ENCODE results near the gene PARD3B.

The PARD3B gene

DNA sequence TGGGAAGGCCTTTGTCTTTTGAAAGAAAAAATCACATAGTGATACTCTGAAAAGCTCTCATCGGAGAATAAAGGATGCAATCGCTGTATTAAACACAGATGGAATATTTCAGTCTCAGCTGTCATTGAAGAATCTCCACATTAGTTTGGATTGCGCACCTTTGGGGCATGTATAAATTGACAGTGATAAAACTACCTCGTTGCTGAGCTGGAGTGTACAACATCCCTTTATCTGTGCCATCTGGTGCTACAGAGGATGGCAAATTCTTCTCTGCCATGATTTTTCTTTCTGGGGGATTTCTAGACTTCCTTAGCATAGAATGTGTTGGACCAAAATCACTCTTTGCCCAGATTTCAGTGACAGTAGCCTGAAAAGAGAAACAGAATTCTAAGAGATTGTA lies 185.3 kb downstream of the PARD3B start:
- intact Hi-C loops (cut with micrococcal nuclease): no loop called here
- no peaks in the 10 kb centered on the region for H3K4me1 Mint-ChIP-seq (ENCODE audit: low read depth)

DNA sequence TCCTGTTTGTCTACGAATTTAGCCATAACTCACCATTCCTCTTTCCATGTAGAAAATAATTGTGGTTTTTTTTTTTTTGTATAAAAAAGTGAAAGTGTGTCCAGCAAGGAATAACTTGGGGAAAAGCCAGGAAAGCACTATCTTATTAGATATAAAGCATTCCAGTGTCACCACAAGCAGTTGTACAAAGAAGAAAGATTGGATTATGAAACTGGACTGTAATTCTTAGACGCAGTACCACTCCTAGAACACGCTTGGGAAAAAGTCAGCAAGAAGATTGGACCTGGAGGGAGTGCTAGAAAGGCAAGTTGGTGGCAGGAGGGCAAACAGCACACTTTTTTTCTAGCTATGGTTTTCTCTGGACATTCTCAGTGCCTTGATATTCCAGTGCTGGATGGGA lies 186.7 kb downstream of the PARD3B start:
- Mint-ChIP-seq H3K27ac (no peak overlapping the region), H3K27me3 (no peaks in the 10 kb centered on the region), H3K4me1 (ENCODE audit: low read depth) (no peaks in the 10 kb centered on the region), H3K9me3 (peaks cover 5% of the 10 kb centered on the region), H3K36me3 (ENCODE audit: low read depth) (no peaks in the 10 kb centered on the region), H3K4me3 (no peak overlapping the region)
- intact Hi-C loops (cut with micrococcal nuclease): no loop called here

More for the DNA sequence above, 185.3 kb downstream of the PARD3B start:
- no peaks in the 10 kb centered on the region for H3K27me3 Mint-ChIP-seq
- no peak overlapping the region for H3K4me3 Mint-ChIP-seq
- H3K9me3 Mint-ChIP-seq: peaks cover 9% of the 10 kb centered on the region
- H3K27ac Mint-ChIP-seq: no peak overlapping the region
- H3K36me3 Mint-ChIP-seq (ENCODE audit: low read depth): no peaks in the 10 kb centered on the region

DNA sequence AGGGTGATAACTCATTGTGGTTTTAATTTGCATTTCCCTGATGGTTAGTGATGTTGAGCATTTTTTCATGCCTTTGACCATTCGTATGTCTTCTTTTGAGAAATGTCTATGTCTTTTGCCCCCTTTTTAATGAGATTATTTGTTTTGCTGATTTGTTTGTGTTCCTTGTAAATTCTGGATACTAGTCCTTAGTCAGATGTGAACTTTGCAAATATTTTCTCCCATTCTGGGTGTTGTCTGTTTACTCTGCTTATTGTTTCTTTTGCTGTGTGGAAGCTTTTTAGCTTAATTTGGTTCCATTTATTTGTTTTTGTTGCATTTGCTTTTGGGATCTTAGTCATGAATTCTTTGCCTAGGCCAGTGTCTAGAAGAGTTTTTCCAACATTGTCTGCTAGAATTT lies 192.0 kb downstream of the PARD3B start:
- Mint-ChIP-seq H3K27me3 (no peaks in the 10 kb centered on the region), H3K4me1 (ENCODE audit: low read depth) (no peaks in the 10 kb centered on the region), H3K9me3 (no peaks in the 10 kb centered on the region), H3K36me3 (ENCODE audit: low read depth) (no peaks in the 10 kb centered on the region), H3K27ac (no peak overlapping the region), H3K4me3 (no peak overlapping the region)
- intact Hi-C loops (cut with micrococcal nuclease): no loop called here

DNA sequence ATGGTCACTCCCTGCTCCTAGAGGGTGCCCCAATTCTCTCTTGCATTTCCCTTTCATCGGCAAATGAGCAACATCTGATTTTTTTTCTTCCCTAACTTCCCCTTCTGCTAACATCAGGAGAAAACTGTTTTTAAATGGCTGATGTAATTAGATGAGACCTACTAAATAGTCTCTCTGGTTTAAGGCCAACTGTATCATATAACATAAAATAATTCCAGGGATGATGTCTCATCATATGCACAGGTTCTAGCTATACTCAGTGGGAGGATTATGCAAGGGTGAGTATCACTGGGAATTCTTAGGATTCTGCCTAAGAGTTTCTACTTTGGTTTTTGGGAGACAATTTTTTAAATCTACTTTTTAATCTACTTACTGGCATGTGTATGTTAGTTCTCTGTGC lies 193.4 kb downstream of the PARD3B start:
- H3K27ac Mint-ChIP-seq: no peak overlapping the region
- no peaks in the 10 kb centered on the region for H3K27me3 Mint-ChIP-seq
- no peaks in the 10 kb centered on the region for H3K36me3 Mint-ChIP-seq (ENCODE audit: low read depth)
- no peak overlapping the region for H3K4me3 Mint-ChIP-seq
- no peaks in the 10 kb centered on the region for H3K9me3 Mint-ChIP-seq
- H3K4me1 Mint-ChIP-seq (ENCODE audit: low read depth): no peaks in the 10 kb centered on the region
- intact Hi-C loops (cut with micrococcal nuclease): no loop called here

DNA sequence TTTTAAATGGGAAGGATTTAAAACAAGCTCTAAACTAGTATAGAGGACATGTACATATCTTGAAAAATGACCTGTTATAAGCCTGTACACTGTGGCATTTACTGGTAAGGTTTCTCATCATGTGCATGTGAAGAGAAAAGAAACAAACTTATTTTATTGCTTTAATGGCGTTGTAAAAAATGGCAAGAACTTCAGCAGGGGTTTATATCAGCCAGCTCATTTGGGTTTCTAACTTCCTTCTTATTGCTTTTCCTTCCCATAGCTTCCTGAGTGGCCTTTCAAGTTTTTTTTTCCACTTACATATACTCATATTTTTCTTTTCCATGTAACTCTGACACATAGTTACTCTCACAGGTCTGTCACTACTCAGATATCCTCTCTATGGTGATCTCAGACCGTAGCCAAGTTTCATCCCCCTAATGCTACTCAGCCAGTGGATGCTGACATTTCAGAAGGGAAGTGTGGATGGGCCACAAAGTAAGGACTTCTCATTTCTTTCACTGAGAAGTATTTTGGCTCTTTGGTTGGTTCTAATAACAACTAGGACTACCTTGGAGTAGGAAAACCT lies 198.2 kb downstream of the PARD3B start:
- Mint-ChIP-seq H3K4me3 (no peak overlapping the region), H3K9me3 (peaks cover 11% of the 10 kb centered on the region), H3K4me1 (ENCODE audit: low read depth) (no peaks in the 10 kb centered on the region), H3K27me3 (no peaks in the 10 kb centered on the region), H3K27ac (no peak overlapping the region), H3K36me3 (ENCODE audit: low read depth) (no peaks in the 10 kb centered on the region)
- intact Hi-C loops (cut with micrococcal nuclease): no loop called here

DNA sequence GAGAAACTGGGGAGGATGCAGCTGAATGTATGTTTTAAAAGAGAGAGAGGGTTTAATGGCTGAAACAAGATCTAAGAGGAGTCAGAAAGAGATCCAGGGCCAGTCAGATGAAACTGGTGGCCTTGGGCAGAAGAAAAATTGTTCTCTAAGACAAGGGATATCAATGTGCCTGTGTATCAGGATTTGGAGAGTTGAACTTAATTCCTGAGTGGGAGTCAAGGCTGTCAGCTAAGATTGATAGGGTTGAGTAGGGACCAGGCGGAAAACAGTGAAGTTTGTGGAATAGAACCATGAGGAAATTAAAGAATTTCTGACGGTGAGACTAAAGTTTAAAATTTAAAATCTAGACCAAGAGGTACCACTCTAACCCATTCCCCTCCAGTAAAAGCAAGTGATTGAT lies 199.2 kb downstream of the PARD3B start:
- intact Hi-C loops (cut with micrococcal nuclease): no loop called here
- H3K9me3 Mint-ChIP-seq: peaks cover 11% of the 10 kb centered on the region
- no peaks in the 10 kb centered on the region for H3K4me1 Mint-ChIP-seq (ENCODE audit: low read depth)
- H3K36me3 Mint-ChIP-seq (ENCODE audit: low read depth): no peaks in the 10 kb centered on the region
- no peak overlapping the region for H3K4me3 Mint-ChIP-seq
- no peak overlapping the region for H3K27ac Mint-ChIP-seq
- no peaks in the 10 kb centered on the region for H3K27me3 Mint-ChIP-seq

DNA sequence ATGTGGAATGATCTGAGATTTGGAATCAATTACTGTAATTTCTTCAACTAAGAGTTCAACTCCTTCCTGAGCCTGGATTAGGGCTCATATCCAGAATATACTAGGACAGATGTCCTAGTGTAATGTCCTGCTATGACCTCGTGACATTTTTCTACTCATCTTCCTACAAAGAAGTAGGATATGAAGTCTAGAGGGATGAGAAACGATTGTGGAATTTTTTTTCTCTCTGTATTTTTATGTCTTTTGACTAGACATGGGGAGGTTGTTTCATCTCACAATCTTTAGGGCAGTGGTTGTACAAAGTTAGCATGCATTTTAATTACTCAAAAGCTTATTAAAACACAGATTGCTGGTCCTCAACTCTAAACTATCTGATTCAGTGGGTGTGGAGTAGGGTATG lies 203.0 kb downstream of the PARD3B start:
- Mint-ChIP-seq H3K27ac (no peak overlapping the region), H3K9me3 (peaks cover 11% of the 10 kb centered on the region), H3K4me1 (ENCODE audit: low read depth) (no peaks in the 10 kb centered on the region), H3K36me3 (ENCODE audit: low read depth) (no peaks in the 10 kb centered on the region), H3K27me3 (no peaks in the 10 kb centered on the region), H3K4me3 (no peak overlapping the region)
- intact Hi-C loops (cut with micrococcal nuclease): no loop called here

DNA sequence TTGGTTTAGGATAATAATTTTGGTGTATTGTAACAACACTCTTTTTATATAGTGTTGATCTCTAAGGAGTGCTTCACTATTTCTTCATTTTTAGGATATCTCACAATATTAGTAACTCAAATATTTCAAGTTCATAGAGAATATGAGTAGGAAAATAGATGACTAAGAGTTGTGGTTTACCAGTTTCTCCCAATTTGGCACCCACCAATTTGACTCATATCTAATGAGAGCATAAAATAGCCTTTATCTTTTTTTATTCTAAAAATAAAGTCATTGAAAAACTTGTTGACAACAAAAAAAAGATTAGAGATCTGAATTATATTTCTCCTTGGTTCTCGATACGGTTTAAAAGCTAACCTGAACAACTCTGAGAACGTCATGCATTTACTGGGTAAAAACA lies 204.0 kb downstream of the PARD3B start:
- intact Hi-C loops (cut with micrococcal nuclease): no loop called here
- peaks cover 6% of the 10 kb centered on the region for H3K9me3 Mint-ChIP-seq
- no peak overlapping the region for H3K4me3 Mint-ChIP-seq
- no peaks in the 10 kb centered on the region for H3K36me3 Mint-ChIP-seq (ENCODE audit: low read depth)
- H3K27ac Mint-ChIP-seq: no peak overlapping the region
- no peaks in the 10 kb centered on the region for H3K4me1 Mint-ChIP-seq (ENCODE audit: low read depth)
- H3K27me3 Mint-ChIP-seq: no peaks in the 10 kb centered on the region

DNA sequence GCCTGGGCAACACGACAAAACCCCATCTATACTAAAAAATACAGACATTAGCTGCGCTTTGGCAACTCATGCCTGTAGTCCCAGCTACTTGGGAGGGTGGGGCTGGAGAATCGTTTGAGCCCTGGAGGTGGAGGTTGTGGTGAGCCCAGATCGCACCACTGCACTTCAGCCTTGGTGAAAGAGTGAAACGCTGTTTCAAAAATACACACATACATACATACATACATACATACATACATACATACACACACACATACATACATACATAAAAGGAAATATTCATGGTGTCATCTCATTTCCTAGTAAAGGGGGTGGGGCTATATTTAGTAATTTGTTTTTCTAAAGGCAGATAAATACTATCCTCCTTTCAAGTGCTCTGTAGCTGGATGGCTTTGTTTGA lies 205.1 kb downstream of the PARD3B start:
- intact Hi-C loops (cut with micrococcal nuclease): no loop called here
- H3K27me3 Mint-ChIP-seq: no peaks in the 10 kb centered on the region
- no peak overlapping the region for H3K27ac Mint-ChIP-seq
- H3K4me3 Mint-ChIP-seq: no peak overlapping the region
- no peaks in the 10 kb centered on the region for H3K4me1 Mint-ChIP-seq (ENCODE audit: low read depth)
- no peaks in the 10 kb centered on the region for H3K36me3 Mint-ChIP-seq (ENCODE audit: low read depth)
- no peaks in the 10 kb centered on the region for H3K9me3 Mint-ChIP-seq

DNA sequence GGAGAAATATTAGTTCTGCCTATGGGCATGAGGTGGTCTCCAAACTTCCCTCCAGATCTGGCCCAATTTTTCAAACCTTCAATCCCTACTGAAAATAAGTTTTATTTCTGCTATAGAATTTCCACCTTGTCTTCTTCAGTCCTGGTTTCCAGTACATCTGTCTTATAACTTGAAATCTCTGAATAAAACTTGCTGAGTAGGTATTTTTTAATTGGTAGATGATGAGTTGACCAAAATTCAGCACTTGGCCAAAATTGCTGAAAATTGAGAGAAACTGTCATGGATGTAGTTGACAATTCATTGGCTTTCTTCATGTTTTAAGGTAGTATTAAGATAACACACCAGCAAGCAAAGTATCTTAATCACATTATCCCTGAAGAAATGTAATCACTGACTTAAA lies 206.2 kb downstream of the PARD3B start:
- Mint-ChIP-seq H3K4me3 (no peak overlapping the region), H3K27ac (no peak overlapping the region)

DNA sequence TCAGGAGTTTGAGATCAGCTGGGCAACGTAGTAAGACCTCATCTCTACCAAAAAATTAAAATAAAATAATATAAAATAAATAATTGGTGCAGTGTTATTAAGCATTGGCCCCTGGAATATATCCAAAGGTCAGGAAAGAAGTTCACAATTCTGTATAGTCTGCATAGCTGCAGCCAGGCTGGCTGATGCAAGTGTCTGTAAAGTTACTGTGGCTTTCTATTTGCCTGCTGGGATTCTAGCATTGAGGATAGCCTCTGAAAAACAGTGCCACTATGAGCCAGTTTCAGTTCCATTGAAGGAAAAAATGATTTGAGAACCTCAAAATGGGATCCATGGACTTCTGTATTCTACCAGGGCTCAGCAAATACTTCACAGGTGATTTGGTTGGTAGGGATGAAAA lies 208.6 kb downstream of the PARD3B start:
- no peaks in the 10 kb centered on the region for H3K36me3 Mint-ChIP-seq (ENCODE audit: low read depth)
- H3K27ac Mint-ChIP-seq: no peak overlapping the region
- H3K4me3 Mint-ChIP-seq: no peak overlapping the region
- no peaks in the 10 kb centered on the region for H3K4me1 Mint-ChIP-seq (ENCODE audit: low read depth)
- intact Hi-C loops (cut with micrococcal nuclease): no loop called here
- H3K9me3 Mint-ChIP-seq: no peaks in the 10 kb centered on the region
- no peaks in the 10 kb centered on the region for H3K27me3 Mint-ChIP-seq

More for the DNA sequence above, 206.2 kb downstream of the PARD3B start:
- intact Hi-C loops (cut with micrococcal nuclease): no loop called here
- H3K36me3 Mint-ChIP-seq (ENCODE audit: low read depth): no peaks in the 10 kb centered on the region
- no peaks in the 10 kb centered on the region for H3K27me3 Mint-ChIP-seq
- no peaks in the 10 kb centered on the region for H3K9me3 Mint-ChIP-seq
- H3K4me1 Mint-ChIP-seq (ENCODE audit: low read depth): no peaks in the 10 kb centered on the region

DNA sequence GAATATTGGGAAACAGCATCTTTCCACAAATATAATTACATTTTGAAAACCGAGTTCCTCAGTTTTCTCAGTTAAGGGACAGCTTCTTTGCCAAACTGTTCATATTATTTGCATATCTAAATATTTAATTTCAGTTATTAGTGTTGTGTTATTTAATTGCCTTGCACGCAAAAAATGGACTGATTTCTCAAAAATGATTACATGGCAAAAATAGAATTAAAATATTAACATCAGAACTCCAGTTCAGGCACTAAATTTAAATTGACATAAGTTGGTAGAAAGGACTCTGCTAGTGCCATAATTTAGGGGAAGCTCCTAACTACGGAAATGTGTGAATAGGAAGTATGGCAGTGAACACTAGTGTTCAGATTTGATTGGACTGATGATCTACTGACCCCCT lies 209.6 kb downstream of the PARD3B start:
- intact Hi-C loops (cut with micrococcal nuclease): no loop called here
- Mint-ChIP-seq H3K4me3 (no peak overlapping the region), H3K27ac (no peak overlapping the region), H3K9me3 (no peaks in the 10 kb centered on the region), H3K4me1 (ENCODE audit: low read depth) (no peaks in the 10 kb centered on the region), H3K27me3 (no peaks in the 10 kb centered on the region), H3K36me3 (ENCODE audit: low read depth) (no peaks in the 10 kb centered on the region)

DNA sequence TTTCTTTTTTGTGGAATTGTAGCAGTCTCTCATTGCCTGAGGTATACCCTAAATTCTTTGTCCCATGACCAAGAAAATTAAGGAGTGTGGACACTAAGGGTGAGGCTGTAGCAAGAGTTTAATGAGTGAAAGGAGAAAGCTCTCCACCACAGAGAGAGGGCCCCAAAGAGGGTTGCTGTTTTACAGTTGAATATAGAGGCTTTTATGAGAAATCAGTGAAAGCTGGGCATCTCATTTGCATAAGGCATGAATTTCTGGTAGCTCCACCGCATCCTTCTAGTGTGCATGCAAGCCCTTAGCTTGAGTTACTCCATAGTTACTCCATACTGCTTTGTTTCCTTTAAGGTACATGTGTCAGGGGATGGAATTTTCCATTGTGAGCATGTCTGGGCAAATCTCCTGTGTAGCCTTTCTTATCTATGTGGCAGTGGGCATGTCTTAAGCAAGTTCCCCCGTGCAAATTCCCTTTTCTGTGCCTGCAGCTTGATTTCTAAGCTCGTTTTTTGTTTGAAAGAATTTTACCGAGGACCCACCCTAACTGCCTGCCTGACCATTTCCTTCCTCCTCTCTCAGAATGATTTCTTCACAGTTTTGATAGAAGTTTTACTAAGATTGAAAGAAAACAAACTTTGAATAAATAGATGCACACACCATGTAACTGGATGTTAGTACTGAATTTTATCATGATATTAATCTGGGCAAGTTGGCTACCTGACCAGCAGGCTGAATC lies 218.9 kb downstream of the PARD3B start:
- peaks cover 17% of the 10 kb centered on the region for H3K9me3 Mint-ChIP-seq
- no peaks in the 10 kb centered on the region for H3K27me3 Mint-ChIP-seq
- H3K36me3 Mint-ChIP-seq (ENCODE audit: low read depth): no peaks in the 10 kb centered on the region
- intact Hi-C loops (cut with micrococcal nuclease): no loop called here
- H3K27ac Mint-ChIP-seq: no peak overlapping the region
- H3K4me3 Mint-ChIP-seq: no peak overlapping the region
- no peaks in the 10 kb centered on the region for H3K4me1 Mint-ChIP-seq (ENCODE audit: low read depth)

DNA sequence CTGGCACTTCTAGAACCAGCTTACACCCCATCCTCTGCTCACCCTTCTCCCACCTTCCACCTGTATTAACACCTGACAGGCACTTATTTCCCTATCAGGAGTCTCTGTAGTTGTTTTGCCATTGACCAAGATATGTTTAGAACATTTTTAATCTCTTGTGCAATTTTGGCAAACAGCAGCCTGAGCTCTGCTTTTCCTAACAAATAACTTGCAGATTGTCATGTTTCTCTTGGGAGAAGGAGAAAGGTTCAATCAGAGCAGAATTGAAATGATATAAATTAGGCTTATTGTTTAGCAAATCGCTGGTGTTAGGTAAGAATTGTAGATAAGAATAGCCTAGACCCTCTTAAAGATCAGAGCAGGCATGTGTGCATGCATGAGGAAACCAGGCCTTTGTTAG lies 225.5 kb downstream of the PARD3B start:
- H3K27ac Mint-ChIP-seq: no peak overlapping the region
- no peak overlapping the region for H3K4me3 Mint-ChIP-seq
- peaks cover 9% of the 10 kb centered on the region for H3K9me3 Mint-ChIP-seq
- H3K27me3 Mint-ChIP-seq: no peaks in the 10 kb centered on the region
- intact Hi-C loops (cut with micrococcal nuclease): no loop called here
- no peaks in the 10 kb centered on the region for H3K4me1 Mint-ChIP-seq (ENCODE audit: low read depth)
- no peaks in the 10 kb centered on the region for H3K36me3 Mint-ChIP-seq (ENCODE audit: low read depth)

DNA sequence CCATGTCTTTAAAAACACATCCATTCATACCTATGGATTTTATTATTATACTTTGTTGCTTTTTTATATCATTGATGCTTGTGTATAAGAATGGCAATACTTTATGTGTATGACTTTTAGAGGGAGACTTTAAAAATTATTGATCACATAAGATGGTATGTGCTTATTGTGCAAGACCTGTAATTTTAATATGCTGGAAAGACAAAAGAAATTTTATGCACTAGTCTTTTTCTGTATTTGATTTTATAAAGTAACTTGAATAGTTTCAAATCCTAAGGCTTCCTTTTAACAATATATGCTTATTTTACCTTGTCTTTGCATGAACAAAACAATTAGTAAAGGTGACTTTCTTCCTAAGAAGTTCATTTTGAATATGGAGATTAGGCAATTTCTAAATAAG lies 226.4 kb downstream of the PARD3B start:
- no peaks in the 10 kb centered on the region for H3K27me3 Mint-ChIP-seq
- H3K4me1 Mint-ChIP-seq (ENCODE audit: low read depth): peaks cover 3% of the 10 kb centered on the region
- no peaks in the 10 kb centered on the region for H3K36me3 Mint-ChIP-seq (ENCODE audit: low read depth)
- peaks cover 9% of the 10 kb centered on the region for H3K9me3 Mint-ChIP-seq
- no peak overlapping the region for H3K27ac Mint-ChIP-seq
- no peak overlapping the region for H3K4me3 Mint-ChIP-seq
- intact Hi-C loops (cut with micrococcal nuclease): no loop called here
